CD4-positive, alpha-beta T cell treated with Interleukin-6 for 4 hours (primary cell): ENCODE results near the gene TAS2R10.
"Not testable (repeated sequence)": the region's sequence is repeated elsewhere in the genome, so short reads cannot be mapped to it uniquely, and the experiment has no call there.

Source experiments
- DNase-seq: peaks from one replicate; pipeline ENCODE4 v3.0.0-alpha.2; 2020; ENCODE audit warnings: mixed read lengths

The TAS2R10 gene, protein sequence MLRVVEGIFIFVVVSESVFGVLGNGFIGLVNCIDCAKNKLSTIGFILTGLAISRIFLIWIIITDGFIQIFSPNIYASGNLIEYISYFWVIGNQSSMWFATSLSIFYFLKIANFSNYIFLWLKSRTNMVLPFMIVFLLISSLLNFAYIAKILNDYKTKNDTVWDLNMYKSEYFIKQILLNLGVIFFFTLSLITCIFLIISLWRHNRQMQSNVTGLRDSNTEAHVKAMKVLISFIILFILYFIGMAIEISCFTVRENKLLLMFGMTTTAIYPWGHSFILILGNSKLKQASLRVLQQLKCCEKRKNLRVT

DNA sequence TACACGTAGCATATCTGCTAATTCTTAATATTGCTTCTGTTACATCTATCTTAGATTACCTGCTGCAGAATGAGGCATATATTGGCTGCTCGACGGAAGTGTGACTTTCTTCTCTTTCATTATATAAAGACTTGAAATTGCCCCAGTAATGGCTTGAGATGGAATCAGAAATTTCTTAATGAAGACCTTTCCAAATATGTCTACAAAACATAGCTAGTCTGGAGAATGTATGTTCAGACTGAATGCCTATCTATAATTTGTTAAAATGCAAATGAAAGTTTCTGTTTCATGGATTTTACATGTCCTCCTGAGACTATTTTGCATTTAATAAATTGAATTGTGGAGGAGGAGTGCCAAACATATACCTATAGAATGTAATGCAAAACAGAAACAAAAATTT is at the start of gene TAS2R10:
Gene TAS2R10, minus strand, starts transcription at position 101 of the 400 bp plus-strand sequence. Its CDS starts 89 bp downstream, at position 12.
- no peak for DNase-seq

DNA sequence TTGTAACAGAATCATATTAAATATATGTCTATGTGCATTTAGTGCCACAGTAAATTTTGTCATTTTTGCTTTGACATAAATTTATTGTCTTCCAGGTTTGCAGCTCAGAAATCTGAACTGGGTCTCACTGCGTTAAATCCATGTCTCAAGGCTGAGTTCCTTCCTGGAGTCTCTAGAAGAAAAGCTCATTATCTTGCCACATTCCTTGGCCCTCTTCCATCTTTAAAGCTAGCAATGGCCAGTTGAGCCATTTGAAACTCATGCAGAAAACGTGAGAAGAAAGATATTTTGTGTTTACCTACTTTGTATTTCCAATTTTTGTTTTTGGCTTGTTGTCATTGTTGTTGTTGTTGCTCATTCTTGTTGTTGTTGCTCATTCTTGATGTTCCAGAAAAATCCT is 47.2 kb upstream of the TAS2R10 start:
- no peak for DNase-seq

- no peak for DNase-seq
Measured at GRCh38 chr12:10867381-10867780, 41.2 kb upstream of the TAS2R10 start.

DNA sequence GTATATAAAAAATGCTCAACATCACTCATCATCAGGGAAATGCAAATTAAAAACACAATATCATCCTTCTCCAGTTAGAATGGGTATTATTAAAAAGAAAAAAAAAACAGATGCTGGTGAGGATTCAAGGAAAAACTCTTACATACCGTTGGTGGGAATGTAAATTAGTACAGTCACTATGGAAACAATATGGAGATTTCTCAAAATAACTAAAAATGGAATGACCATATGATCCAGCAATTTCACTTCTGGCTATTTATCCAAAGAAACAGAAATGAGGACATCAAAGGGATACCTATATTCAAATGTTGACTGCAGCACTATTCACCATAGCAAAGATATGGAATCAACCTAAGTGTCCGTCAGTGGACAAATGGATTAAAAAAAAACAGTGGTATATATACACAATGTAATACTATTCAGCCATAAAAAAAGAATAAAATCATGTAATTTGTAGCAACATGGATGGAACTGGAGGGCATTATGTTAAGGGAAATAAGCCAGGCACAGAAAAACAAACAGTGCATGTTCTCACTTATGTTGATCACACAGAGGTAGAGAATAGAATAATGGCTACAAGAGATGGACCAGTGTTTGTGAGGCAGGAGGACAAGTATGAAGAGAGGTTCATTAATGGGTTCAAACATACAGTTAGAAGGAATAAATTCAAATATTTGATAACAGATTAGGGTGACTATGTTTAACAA is 37.5 kb upstream of the TAS2R10 start:
- no peak for DNase-seq

- DNase-seq, result no peak
Measured at GRCh38 chr12:10861366-10861765, 35.2 kb upstream of the TAS2R10 start.

- no peak for DNase-seq
Measured at GRCh38 chr12:10855807-10856206, 29.6 kb upstream of the TAS2R10 start.

DNA sequence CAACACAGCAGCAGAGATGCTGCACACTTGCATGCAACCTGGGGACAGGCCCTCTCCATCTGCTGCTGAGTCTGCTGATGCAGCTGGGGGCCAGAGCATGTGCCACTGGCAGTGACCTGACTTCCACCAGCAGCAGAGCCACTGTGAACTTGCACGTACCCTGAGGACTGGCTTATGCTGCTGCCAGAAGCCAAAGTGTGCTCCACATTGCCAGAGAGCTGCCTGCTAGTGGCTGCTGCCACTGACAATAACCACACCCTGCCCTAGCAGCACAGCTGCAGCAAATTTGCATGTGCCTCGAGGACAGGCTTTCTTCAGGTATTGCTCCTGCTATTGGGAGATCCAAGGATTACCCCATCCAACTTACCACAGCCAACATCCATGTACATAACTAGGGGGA is 27.6 kb upstream of the TAS2R10 start:
- DNase-seq, result no peak

GRCh38 chr12:10851243-10851858 is 25.2 kb upstream of the TAS2R10 start:
- no peak for DNase-seq

GRCh38 chr12:10849425-10849878 is 23.3 kb upstream of the TAS2R10 start, which contains the start of gene PRR4:
TSS of gene PRR4 (minus strand) at chr12:10849475. CDS start at chr12:10849437, 38 bp downstream.
- DNase-seq, result no peak

GRCh38 chr12:10847744-10848143 is 21.6 kb upstream of the TAS2R10 start:
- no peak for DNase-seq

DNA sequence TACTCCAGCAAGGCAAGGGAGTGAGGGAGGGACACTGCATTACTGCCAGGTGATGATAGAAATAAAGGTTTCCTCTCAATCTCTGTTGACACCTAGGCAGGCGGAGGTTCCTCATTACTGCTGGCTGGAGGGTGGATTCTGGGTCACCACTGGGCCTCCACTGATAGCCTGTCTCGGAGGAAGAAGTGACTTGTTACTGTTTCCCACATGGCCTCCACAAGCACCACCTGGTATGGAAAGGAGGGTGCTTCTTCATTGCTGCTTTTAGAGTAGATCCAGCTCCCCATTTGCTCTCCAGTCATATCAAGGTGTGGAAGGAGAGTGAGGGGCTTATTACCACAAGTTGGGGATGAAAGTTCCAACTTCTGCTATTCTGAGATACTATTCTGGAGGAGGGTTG is 16.7 kb upstream of the TAS2R10 start:
- no peak for DNase-seq

DNA sequence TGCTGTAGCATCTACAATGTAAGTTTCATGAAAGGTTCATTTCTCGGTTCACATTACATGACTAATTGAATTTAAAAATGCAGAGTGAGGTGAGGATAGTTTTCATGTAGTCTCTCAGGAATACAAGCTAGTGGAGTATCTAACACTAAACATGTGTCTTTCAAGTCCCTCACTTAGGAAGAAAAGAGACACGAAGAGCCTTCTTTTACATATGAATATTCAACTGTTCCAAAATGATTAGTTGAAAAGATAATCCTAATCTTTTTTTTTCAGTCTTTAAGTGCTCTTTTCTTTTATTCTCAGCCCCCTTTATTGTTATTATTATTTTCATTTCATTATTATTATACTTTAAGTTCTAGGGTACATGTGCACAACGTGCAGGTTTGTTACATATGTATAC is 12.3 kb upstream of the TAS2R10 start:
- DNase-seq, result no peak

GRCh38 chr12:10829994-10830393 is 3.8 kb upstream of the TAS2R10 start:
- no peak for DNase-seq

DNA sequence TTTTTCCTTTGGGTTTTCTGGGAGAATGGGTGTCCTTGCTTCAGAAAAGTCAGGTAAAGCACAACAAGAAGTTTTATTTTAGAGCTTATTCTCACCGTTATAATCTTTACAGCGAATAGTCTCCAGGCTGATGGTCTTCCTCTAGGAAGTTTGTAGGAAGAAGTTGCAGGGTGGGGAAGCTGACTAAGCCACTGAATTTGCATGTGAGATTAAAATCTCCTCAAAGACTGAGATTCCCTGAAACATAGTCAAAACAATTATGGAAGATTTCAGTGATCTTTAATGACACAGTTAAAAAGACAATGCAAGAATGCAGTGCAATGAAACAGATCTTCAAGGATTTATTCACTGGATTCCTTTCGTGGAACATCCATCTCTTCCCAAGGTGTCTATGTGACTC is 1.2 kb downstream of the TAS2R10 start:
- no peak for DNase-seq

- no peak for DNase-seq
Measured at GRCh38 chr12:10811883-10812536, 14.1 kb downstream of the TAS2R10 start.

DNA sequence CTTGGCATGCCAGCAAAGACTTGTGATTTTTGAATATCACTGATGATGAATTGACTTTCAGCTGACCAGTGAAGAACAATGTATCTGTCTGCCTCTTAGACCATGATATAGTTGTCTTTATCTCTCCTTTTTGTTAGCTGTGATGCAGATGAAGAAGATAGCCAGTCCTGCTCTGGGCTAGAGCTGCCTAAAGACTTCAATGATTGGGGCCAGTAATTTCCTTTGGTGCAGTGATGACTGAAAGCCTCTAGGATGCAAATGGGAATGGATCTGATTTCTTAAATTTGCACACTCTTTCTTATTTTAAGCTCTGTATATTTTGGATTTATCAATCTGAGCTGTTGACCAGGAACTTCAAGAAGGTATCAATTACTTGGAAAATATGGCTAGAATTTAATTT is 16.1 kb downstream of the TAS2R10 start, which contains the start of gene TAS2R9:
Gene TAS2R9, minus strand, starts transcription at position 101 of the 400 bp plus-strand sequence. Its CDS starts 93 bp downstream, at position 8.
- no peak for DNase-seq

GRCh38 chr12:10807186-10807585 is 19.0 kb downstream of the TAS2R10 start, which contains the start of gene TAS2R8:
TSS of gene TAS2R8 (minus strand) at chr12:10807286. CDS start at chr12:10806980, 306 bp downstream.
- no peak for DNase-seq

DNA sequence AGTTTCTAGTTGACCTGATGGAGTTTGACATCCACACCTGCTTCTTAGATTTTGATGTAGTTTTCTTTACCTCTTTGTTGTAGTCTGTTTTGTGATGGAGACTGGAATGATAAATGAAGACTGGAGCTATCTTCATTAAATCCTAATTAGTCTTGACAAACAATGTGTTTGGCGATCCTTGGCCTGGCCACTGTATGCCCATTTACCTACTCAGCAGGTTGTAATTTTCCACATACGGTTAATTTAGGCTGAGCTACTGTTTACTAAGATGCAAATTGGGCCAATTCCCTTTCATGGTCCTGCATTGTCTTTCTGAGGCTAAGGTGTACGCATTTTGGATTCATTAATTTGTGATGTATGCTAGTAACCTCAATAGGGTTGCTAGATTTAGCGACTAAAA is 23.6 kb downstream of the TAS2R10 start, which contains the start of gene TAS2R7:
Gene TAS2R7, minus strand, starts transcription at position 41 of the 400 bp plus-strand sequence. CDS start 57 bp downstream, outside the sequence.
- no peak for DNase-seq

- DNase-seq, result no peak
Measured at GRCh38 chr12:10801741-10802140, 24.4 kb downstream of the TAS2R10 start.

DNA sequence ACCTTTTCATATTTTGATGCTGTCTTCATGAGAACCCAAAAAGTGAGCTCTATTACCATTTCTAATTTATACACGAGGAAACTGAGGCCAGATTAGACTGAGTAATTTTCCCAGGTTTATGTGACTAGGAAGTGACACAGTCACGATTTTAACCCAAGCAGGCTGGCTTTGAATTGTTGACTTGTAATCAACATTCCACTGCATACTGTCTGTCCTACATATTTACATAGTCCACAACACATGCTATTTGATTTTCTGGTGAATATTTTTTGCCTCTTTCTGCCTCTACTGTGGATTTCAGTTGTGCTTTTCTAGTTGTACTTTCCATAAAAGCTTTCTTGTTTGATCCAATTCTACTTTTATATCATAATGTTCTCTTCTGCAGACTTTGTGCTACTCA is 31.9 kb downstream of the TAS2R10 start:
- DNase-seq, result no peak

DNA sequence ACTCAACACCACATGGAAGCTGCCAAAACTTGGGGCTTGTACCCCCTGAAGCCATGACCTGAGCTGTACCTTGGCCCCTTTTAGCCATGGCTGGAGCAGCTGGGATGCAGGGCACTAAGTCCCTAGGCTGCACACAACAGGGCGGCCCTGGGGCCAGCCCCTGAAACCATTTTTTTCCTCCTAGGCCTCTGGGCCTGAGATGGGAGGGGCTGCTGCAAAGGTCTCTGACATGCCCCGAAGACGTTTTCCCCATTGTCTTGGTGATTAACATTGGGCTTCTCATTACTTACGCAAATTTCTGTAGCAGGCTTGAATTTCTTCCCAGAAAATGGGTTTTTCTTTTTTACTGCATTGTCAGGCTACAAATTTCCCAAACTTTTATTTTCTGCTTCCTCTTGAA is 34.4 kb downstream of the TAS2R10 start:
- DNase-seq, result not testable (repeated sequence)

GRCh38 chr12:10783252-10783651 is 42.9 kb downstream of the TAS2R10 start:
- no peak for DNase-seq

DNA sequence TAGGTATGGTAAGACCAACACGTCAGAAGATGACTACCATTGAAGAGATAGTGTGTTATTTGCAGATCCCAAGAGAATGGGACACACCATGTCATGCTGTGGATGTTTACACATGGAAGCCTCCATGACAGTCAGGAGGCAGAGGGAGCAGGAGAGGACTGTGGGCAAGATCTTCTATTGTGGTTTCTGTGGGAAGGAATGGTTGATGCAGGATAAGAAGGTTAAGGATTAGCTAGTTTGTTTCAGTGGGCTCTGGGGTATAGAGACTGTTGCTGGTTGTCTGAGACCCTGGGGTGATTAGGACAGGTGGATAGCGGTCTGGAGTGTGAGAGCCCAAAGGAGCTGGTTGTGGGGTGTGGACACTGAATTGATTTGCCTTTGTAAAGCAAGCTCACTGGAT is 47.1 kb downstream of the TAS2R10 start:
- DNase-seq, result no peak
